Motor neuron (in vitro differentiated cells): ENCODE results near the gene NRSN1. TPM values are rescaled to one million over a fixed set of nuclear protein-coding genes. Genes with fewer than 3 reads are reported as not detected.
A peak's percentile ranks its signal among the peaks of the same experiment; 100 is the strongest.

Source experiments
- ATAC-seq, 8 experiments: fragments of 200-7000 bp; cut with Tn5 transposase; replicated peaks in 6 of 8; 2 replicates each; pipeline ENCODE4 v1.8.0; 2021; ENCODE audit warnings: mild to moderate bottlenecking in 8 of 8, moderate library complexity in 8 of 8
- H3K27ac ChIP-seq, 2 donors: fragments of 250-450 bp; sonication (Bioruptor Pico); 2 replicates each; pipeline ENCODE4 v1.9.0; 2021; ENCODE audit warnings: antibody characterized with exemption in 2 of 2, mild to moderate bottlenecking in 2 of 2, moderate library complexity in 1 of 2
- H3K4me1 ChIP-seq, 2 donors: fragments of 250-450 bp; sonication (Bioruptor Pico); replicated peaks in 1 of 2; 2 replicates each; pipeline ENCODE4 v1.6.1; 2021; ENCODE audit warnings: antibody characterized with exemption in 2 of 2, mild to moderate bottlenecking in 2 of 2, moderate library complexity in 1 of 2
- H3K4me3 ChIP-seq, 5 donors: fragments of 250-450 bp; sonication (Bioruptor Pico); 2 replicates each; pipeline ENCODE4 v1.9.0; 2021; ENCODE audit warnings: antibody characterized with exemption in 5 of 5, mild to moderate bottlenecking in 5 of 5, moderate library complexity in 4 of 5
- WGBS, 10 experiments: fragments of 450-650 bp; shearing (Covaris generic); methylation state at CpG; one replicate each; pipeline ENCODE4 v1.0.0; 2022; 5-methylcytosine and 5-hydroxymethylcytosine counted together
- in situ Hi-C, 9 experiments: fragments of 400-800 bp; cut with MboI; loops; one replicate each; pipeline ENCODE4 v1.15.0; 2021; ENCODE audit warnings: low sequenced_read_pairs in 9 of 9, low pct_unique_long_range_greater_than_20kb in 2 of 9; ENCODE audit not compliant: unreplicated experiment in 9 of 9
- total RNA-seq, 8 experiments: library from RNA; unstranded; fragments of 300-600 nt; gene quantifications; 2 replicates each; pipeline versions ENCODE4 v1.2.3 to v1.2.4, GENCODE V29; 2022

The NRSN1 gene, protein sequence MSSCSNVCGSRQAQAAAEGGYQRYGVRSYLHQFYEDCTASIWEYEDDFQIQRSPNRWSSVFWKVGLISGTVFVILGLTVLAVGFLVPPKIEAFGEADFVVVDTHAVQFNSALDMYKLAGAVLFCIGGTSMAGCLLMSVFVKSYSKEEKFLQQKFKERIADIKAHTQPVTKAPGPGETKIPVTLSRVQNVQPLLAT
- total RNA-seq: 10 to 100 TPM in 3 of 8 experiments, 1 to 10 TPM in 3, under 1 TPM in 1, not detected in 1; 0.54 to 21.8 (median 9.8) TPM

DNA sequence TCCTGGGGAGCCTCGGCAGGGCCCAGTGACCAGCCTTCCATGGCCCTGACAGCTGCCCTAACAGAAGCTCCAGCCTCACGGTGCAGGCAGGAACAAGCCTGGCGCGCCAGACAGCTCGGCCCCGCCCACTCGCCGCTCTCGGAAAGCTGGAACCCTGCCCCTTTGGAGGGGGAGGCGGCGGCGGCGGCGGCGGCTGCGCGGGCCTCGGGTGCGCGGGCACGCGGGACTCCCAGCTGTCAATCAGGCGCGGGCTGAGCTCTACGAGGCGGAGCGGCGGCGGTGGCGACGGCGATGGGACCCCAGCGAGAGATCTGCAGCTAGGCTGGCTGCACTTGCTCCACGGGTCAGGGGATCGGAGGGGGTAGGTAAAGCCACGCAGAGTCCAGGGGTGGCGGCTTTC lies at the start of gene NRSN1:
Gene NRSN1, plus strand, starts transcription at position 236 of the 400 bp plus-strand sequence. CDS start 8,113 bp downstream, outside the sequence.
- Histone ChIP-seq H3K27ac (no peak within 1 kb of the TSS), H3K4me1 (peaks cover 9 to 20% of the 10 kb centered on the region in 2 donors), H3K4me3 (peak within 1 kb of the TSS; percentile 36 to 47 (median 46))
- WGBS, 10 experiments: 0 to 60% (median 30%) methylated on average over 1 of the region's 37 CpGs; no CpG with 5 or more reads in 6 of the 10 experiments
- peak in 6 of 8 experiments; percentile 73 to 99 (median 98) for ATAC-seq
- in situ Hi-C loops: no loop called here

DNA sequence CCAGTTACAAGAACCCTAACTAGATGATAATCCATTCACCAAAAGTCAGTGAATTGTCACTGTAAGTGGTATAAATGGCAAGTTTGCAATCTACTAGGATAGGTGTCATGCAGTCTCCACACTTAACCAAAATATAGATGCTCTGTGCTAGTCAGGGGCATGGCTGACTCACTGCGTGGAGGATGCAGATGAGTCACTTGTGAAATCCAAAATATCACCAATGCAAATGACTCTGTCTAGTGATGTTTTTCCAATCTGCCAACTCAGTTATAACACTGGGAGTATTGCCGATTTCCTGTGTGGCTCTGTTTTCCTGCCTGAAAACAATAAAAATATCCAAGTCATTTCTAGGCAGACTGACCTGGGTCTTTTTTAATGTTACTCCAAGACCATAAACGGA lies 47.8 kb upstream of the NRSN1 start:
- Histone ChIP-seq H3K4me1 (peaks cover 4 to 24% of the 10 kb centered on the region in 2 donors), H3K4me3 (no peak overlapping the region), H3K27ac (no peak overlapping the region)
- peak in 7 of 8 experiments; percentile 38 to 100 (median 81) for ATAC-seq
- in situ Hi-C loops: no loop called here
- WGBS, 10 experiments: 5 to 83% (median 69%) methylated on average over 1 to 3 of the region's 3 CpGs; no CpG with 5 or more reads in 2 of the 10 experiments

DNA sequence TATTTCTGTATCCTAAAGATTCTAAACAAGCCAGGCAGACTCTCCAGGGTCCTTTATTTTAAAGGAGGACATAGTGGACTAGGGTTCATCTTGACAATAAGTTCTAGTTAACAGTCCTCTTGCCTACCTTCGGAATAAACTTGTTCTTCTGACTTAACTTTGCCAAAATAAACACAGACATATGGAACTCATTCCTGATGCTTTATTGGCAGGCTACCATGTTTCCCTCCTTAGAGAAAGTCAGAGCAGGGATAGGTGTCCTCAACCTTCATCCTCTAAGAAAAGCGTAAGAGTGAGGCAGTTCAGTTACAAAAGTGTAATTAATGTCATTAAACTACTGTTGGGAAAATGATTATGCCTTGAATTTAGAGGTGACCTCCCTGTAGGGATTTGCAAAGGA lies 46.9 kb upstream of the NRSN1 start:
- Histone ChIP-seq H3K4me3 (no peak overlapping the region), H3K27ac (peak overlapping the region in 1 of 2 donors; percentile 7), H3K4me1 (peaks cover 4 to 24% of the 10 kb centered on the region in 2 donors)
- no peak for ATAC-seq
- in situ Hi-C loops: no loop called here
- WGBS, 10 experiments: 22 to 100% (median 89%) methylated on average over 1 to 2 of the region's 2 CpGs; no CpG with 5 or more reads in 1 of the 10 experiments

DNA sequence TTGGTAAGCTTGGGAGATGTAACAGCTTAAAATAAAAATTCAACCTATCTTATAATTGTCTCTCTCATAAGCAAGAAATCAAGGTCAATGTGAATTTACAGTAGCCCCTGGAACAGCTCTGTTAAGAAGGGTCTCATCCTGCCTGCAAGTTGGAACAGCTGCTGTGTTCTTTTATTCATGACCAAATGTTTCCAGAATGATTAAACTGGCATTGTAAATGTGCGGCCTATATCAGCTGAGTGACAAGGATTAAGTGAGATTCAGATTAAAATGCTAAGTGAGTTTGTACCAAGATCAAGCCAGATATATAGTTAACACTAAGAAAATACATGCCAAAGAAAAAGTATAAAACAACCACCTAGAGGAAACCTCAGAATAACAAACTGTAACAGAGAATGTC lies 45.3 kb upstream of the NRSN1 start:
- Histone ChIP-seq H3K4me3 (no peak overlapping the region), H3K27ac (peak overlapping the region in 1 of 2 donors; percentile 19), H3K4me1 (peaks cover 4 to 24% of the 10 kb centered on the region in 2 donors)
- 19 to 73% (median 29%) methylated on average over 1 of the region's 1 CpG; no CpG with 5 or more reads in 2 of the 10 experiments for WGBS, 10 experiments
- peak in 4 of 8 experiments; percentile 37 to 68 (median 61) for ATAC-seq
- in situ Hi-C loops: no loop called here

DNA sequence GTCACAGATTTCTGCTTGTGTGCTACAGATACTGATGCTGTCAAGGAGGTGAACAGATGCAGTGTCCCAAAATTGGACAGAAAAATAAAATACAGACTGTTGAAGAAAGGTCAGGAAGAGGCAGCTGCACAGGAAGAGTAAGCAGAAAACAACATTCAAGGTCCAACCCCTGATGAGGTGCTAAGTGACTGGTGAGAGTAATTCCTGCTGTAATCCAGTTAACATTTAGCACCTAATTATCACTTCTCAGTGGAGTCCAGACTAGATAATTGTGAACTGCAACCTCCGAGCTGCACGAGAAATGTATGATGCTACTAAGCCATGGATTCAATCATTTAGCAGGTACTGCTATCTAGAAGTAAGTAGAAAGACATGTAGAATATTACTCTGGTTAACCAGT lies 36.3 kb upstream of the NRSN1 start:
- Histone ChIP-seq H3K4me3 (no peak overlapping the region), H3K4me1 (no peaks in the 10 kb centered on the region), H3K27ac (no peak overlapping the region)
- in situ Hi-C loops: no loop called here
- 14 to 100% (median 57%) methylated on average over 1 to 2 of the region's 2 CpGs; no CpG with 5 or more reads in 3 of the 10 experiments for WGBS, 10 experiments
- no peak for ATAC-seq

DNA sequence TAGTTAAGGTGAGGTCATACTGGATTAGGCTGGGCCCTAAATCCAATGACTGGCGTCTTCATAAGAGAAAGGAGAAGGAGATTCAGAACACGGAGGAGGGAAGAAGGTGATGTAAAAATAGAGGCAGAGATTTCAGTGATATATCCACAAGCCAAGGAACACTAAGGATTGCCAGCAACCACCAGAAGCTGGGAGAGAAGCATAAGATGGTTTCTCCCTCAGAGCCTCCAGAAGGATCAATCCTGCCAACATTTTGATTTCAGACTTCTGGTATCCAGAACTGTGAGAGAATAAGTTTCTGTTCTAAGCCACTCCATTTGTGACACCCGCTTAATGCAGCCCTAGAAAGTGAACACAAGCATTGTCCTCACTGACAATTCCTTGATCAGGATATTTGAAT lies 33.6 kb upstream of the NRSN1 start:
- Histone ChIP-seq H3K27ac (no peak overlapping the region), H3K4me1 (no peaks in the 10 kb centered on the region), H3K4me3 (no peak overlapping the region)
- 0 to 95% (median 75%) methylated on average over 1 to 3 of the region's 3 CpGs; no CpG with 5 or more reads in 2 of the 10 experiments for WGBS, 10 experiments
- in situ Hi-C loops: no loop called here
- no peak for ATAC-seq

DNA sequence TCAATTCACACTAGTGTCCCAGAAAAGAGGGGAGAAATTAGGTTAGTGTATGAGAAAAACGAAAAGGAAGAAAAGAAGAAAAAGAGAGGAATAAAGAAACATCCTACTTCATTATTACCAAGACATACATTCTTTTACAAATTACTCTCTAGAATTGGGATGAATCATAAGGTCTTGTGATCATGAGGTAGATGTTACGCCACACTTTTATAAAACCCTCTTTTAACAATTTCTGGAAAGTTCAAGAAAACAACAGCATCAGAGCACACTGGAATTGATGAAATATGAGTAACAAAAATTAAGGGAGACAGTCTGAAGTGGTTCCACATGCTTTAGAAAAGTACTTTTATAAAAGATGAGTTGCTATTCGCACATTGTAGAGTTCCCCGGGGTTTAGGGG lies 32.6 kb upstream of the NRSN1 start:
- no peaks in the 10 kb centered on the region for H3K4me1 ChIP-seq
- in situ Hi-C loops: no loop called here
- H3K27ac ChIP-seq: no peak overlapping the region
- no peak overlapping the region for H3K4me3 ChIP-seq
- WGBS, 10 experiments: 14 to 94% (median 79%) methylated on average over 1 to 4 of the region's 4 CpGs
- peak in 1 of 8 experiments; percentile 26 for ATAC-seq

DNA sequence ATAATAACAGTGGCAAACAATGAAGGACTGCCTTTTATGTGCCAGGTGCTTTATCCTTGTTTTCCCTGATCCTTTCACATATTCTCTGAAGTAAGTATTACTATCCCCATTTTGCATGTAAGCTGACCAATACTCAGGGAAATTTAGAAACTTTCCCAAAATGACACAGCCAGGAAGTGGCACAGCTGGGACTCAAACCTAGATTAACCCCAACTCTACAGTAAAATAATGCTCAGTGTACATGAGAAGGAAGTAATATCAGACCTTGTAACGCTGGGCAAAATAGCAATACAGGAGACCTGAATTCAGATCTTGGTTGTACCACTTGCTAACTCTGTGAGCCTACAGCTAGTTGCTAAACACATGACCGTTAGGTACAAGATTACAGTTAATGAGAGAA lies 26.8 kb upstream of the NRSN1 start:
- Histone ChIP-seq H3K27ac (no peak overlapping the region), H3K4me3 (no peak overlapping the region), H3K4me1 (peaks cover 15 to 29% of the 10 kb centered on the region in 2 donors)
- no peak for ATAC-seq
- 20 to 100% (median 82%) methylated on average over 1 to 2 of the region's 2 CpGs; no CpG with 5 or more reads in 4 of the 10 experiments for WGBS, 10 experiments
- in situ Hi-C loops: no loop called here

DNA sequence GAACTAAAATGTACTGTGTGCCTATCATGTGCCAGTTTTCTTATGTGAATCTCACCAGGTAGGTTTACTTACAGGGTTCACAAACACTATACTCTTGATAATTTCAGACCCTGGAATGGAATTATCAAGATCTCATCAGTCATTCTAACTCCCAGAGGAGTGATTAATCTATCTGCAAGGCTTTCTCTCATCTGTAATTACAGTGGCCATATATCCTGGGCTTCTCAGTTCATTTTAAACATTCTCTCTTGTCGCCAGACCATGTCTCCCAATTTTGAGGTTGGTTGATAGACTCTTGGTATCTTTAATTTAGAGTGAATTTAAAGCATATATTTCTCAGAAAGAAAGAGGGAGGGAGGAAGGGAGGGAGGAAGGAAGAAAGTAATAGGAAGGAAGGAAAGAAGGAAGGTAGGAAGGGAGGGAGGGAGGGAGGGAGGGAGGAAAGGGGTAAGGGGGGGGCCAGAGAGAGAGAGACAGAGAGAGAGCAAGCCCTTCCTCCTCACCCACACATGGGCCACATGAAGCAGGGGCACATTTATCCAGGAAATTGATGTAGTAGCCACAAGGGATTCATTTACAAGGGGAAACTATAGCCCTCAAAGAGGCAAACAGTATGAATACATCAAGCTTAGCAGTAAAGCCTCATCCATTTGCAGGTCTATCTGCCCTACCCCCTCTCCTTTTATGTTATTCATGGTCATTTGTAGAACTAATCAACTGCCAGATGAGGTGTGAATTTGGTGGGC lies 25.8 kb upstream of the NRSN1 start:
- 0 to 38% (median 7%) methylated on average over 1 of the region's 1 CpG; no CpG with 5 or more reads in 6 of the 10 experiments for WGBS, 10 experiments
- in situ Hi-C loops: no loop called here
- peak overlapping the region in 1 of 2 donors; percentile 40 for H3K27ac ChIP-seq
- peak in 5 of 8 experiments; percentile 72 to 96 (median 93) for ATAC-seq
- H3K4me1 ChIP-seq: peaks cover 15 to 33% of the 10 kb centered on the region in 2 donors
- H3K4me3 ChIP-seq: no peak overlapping the region

DNA sequence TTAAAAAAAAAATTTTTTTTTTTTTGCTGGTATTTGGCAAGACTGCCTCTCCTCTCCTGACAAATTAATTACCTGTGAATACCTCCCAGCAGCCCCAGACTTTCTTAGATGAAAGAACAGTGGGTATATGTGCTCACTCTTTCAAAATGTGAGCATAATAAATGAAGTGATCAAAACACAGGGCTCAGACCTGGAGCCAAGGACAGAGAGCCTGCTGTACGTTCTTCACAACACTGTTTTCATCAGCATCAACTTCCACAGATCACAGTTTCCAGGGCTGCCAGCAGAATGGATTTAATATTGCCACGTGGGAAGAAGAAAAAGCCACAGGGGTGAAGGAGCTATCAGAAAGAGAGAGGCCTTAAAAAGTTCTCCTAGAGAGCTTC lies 25.3 kb upstream of the NRSN1 start:
- in situ Hi-C loops: no loop called here
- peak overlapping the region in 1 of 2 donors; percentile 40 for H3K27ac ChIP-seq
- H3K4me1 ChIP-seq: peaks cover 15 to 33% of the 10 kb centered on the region in 2 donors
- WGBS, 10 experiments: 0 to 57% (median 20%) methylated on average over 1 to 2 of the region's 2 CpGs; no CpG with 5 or more reads in 1 of the 10 experiments
- ATAC-seq: peak in 3 of 8 experiments; percentile 50 to 55 (median 51)
- no peak overlapping the region for H3K4me3 ChIP-seq

DNA sequence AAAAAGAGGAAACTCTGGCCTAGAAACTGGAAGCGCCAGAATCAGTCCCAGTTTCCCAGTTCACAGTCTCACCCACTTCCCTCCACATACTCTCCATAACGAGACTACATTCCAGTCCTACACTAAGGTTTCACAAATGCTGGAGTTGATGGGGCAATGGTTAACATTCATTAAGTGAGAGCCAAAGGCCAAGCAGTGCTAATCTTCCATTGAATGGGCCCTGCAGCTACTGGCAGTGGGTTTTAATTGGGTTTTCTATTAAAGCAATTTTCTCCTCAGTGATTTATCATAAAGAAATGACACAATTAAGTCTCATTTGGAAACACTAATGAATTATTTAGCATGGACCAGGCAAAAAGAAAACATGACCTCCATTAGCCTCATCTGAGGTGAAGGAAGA lies 20.8 kb upstream of the NRSN1 start:
- ATAC-seq: no peak
- Histone ChIP-seq H3K4me3 (no peak overlapping the region), H3K4me1 (peaks cover 15 to 20% of the 10 kb centered on the region in 2 donors), H3K27ac (no peak overlapping the region)
- in situ Hi-C loops: no loop called here
- WGBS, 10 experiments: 17 to 100% (median 60%) methylated on average over 1 to 2 of the region's 2 CpGs; no CpG with 5 or more reads in 1 of the 10 experiments

DNA sequence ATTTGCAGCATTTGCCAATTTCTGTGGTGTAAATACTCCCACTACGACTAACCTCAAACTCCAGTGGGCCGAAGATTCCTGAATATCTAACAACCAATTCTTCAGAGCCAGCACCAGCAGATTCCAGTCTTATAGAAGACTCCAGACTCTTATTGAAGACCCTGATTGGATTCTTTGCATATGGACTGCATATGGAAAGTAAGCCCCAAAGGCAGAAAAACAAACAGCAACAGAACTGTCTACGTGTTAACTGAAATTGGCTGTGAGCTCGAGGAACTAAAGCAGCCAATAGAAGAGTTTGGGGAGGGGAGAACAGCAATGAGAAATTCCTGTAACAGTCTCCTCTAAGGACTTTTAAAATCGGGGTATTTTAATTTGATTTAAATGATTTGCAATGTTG lies 19.7 kb upstream of the NRSN1 start:
- ATAC-seq: no peak
- H3K27ac ChIP-seq: no peak overlapping the region
- 5 to 88% (median 25%) methylated on average over 1 to 5 of the region's 5 CpGs; no CpG with 5 or more reads in 1 of the 10 experiments for WGBS, 10 experiments
- peaks cover 8 to 13% of the 10 kb centered on the region in 2 donors for H3K4me1 ChIP-seq
- H3K4me3 ChIP-seq: no peak overlapping the region
- in situ Hi-C loops: no loop called here

DNA sequence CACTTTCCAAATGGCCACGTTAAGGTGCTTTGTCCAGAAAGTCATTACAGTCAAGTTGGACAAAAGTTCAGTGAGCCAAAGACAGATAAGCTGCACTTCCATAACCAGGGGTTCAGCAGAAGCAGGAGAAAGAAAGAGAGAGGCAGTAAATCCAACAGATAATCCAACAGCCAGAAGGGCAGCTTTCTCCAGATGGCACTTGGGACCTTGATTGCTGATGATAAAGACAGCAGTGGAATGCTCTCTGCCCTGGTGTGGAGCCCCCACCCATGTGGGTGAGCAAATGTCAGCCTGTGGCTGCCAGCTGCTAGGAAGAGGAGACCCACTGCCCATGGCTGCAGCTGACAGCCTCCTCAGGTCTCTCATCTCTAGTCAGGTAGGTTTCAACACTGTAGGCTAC lies 18.7 kb upstream of the NRSN1 start:
- in situ Hi-C loops: no loop called here
- Histone ChIP-seq H3K27ac (no peak overlapping the region), H3K4me3 (no peak overlapping the region), H3K4me1 (peaks cover 0 to 4% of the 10 kb centered on the region in 2 donors)
- WGBS, 10 experiments: 0 to 71% (median 25%) methylated on average over 1 of the region's 1 CpG; no CpG with 5 or more reads in 4 of the 10 experiments
- no peak for ATAC-seq
